ENCODE measurements around the gene SBNO2. TPM values are rescaled to one million over a fixed set of nuclear protein-coding genes. Genes with fewer than 3 reads are reported as not detected.

Gene SBNO2
- total RNA-seq, 4 donors from 2014 or later: 33.1 to 208 (median 61.9) TPM

GRCh38 chr19:1219786-1220476 lies 45.9 kb upstream of the SBNO2 start:
- ATAC-seq (ENCODE audit: low FRiP score) (no peak), DNase-seq (ENCODE audit: low spot score) (no peak)
- TF ChIP-seq CTCF (IDR thresholded peaks at IDR 0.05): no peak

GRCh38 chr19:1218751-1219567 lies 44.9 kb upstream of the SBNO2 start:
- no peak for TF ChIP-seq CTCF (IDR thresholded peaks at IDR 0.05)
- ATAC-seq (ENCODE audit: low FRiP score): no peak
- DNase-seq (ENCODE audit: low spot score): no peak

- ATAC-seq (ENCODE audit: low FRiP score): no peak
- no peak for TF ChIP-seq CTCF (IDR thresholded peaks at IDR 0.05)
- no peak for DNase-seq (ENCODE audit: low spot score)
Observed at GRCh38 chr19:1217366-1217765, 43.3 kb upstream of the SBNO2 start.

GRCh38 chr19:1216756-1217155 lies 42.7 kb upstream of the SBNO2 start:
- DNase-seq (ENCODE audit: low spot score) (no peak), ATAC-seq (ENCODE audit: low FRiP score) (no peak)
- TF ChIP-seq CTCF (IDR thresholded peaks at IDR 0.05): no peak

GRCh38 chr19:1214862-1215731 lies 41.0 kb upstream of the SBNO2 start:
- ATAC-seq (ENCODE audit: low FRiP score) (no peak), DNase-seq (ENCODE audit: low spot score) (no peak)
- no peak for TF ChIP-seq CTCF (IDR thresholded peaks at IDR 0.05)

GRCh38 chr19:1214299-1214861 lies 40.3 kb upstream of the SBNO2 start:
- no peak for DNase-seq (ENCODE audit: low spot score)
- peak; percentile 2 for ATAC-seq (ENCODE audit: low FRiP score)
- no peak for TF ChIP-seq CTCF (IDR thresholded peaks at IDR 0.05)
